Measurements from ENCODE around the gene TRMT11.

DNA sequence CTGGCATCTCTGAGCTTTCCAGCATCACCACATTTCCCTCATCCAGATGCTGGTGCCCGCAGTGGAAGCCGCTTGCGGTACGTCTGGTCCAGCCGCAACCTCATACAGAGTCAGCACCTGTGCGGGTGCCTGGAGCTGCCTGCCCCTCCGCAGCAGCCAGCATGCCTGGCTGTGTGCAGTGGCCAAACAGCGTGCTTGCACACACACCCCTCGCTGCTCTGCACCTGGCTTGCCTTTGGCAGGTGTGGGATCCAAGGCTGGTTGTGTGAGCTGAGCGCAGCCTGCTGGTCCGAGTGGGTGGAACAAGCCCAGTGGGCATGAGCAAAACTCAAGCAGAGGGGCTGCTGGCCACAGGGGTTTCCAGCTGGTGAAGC lies 32.9 kb upstream of the TRMT11 start:
- TF ChIP-seq RCOR1 (IDR thresholded peaks at IDR 0.05; ENCODE audit: low read length) (no peak), CTCF (IDR thresholded peaks at IDR 0.05) (no peak), POLR2AphosphoS5 (IDR thresholded peaks at IDR 0.05; ENCODE audit: low read depth, low read length) (no peak)
